HEK293 (cell line): Measurements from ENCODE around the gene SSBP2.

ENCODE experiments used
- CTCF ChIA-PET: fragments of 350-600 bp; formaldehyde crosslinking; extraction: SDS; loops from one replicate; lab custom pipeline; 2021; ENCODE audit warnings: antibody characterized with exemption; lab: Yijun Ruan, JAX
- POLR2A ChIA-PET: fragments of 300-600 bp; formaldehyde crosslinking; extraction: SDS; loops from one replicate; lab custom pipeline; 2020; ENCODE audit warnings: antibody characterized with exemption, inconsistent platforms; lab: Yijun Ruan, JAX
- H3K27ac ChIP-seq: fragments of 200-500 bp; sonication (Bioruptor generic); 2 replicates; pipeline ENCODE4 v1.5.1; 2014; ENCODE audit warnings: low read depth, low read length, control low read depth, inconsistent platforms; ENCODE audit errors: extremely low read depth
- H3K36me3 ChIP-seq, 2 experiments: fragments of 200-500 bp in 1 of 2; sonication (Bioruptor generic) in 1 of 2; 1 replicate in 1 of 2; 2 replicates in 1 of 2; pipeline ENCODE4 v1.5.1; 2014 to 2017; ENCODE audit warnings: inconsistent platforms in 2 of 2, low read length in 2 of 2; ENCODE audit not compliant: control insufficient read depth in 2 of 2, insufficient read depth in 1 of 2
- H3K4me1 ChIP-seq: fragments of 200-500 bp; sonication (Bioruptor generic); 2 replicates; pipeline ENCODE4 v1.5.1; 2014; ENCODE audit warnings: mild to moderate bottlenecking, low read length, inconsistent platforms; ENCODE audit not compliant: control insufficient read depth, insufficient read depth
- H3K4me3 ChIP-seq: 2 replicates; pipeline ENCODE4 v1.5.1; 2011; ENCODE audit warnings: low read depth, mild to moderate bottlenecking, control low read depth, low read length, moderate library complexity
- H3K9me3 ChIP-seq: fragments of 200-500 bp; sonication (Bioruptor generic); 2 replicates; pipeline ENCODE4 v1.5.1; 2014; ENCODE audit warnings: low read depth, low read length, inconsistent platforms; ENCODE audit not compliant: control insufficient read depth, insufficient read depth
- GLI2 ChIP-seq: fragments of 450-650 bp; formaldehyde crosslinking; IDR thresholded peaks from 2 replicates; pipeline ENCODE4; 2017; ENCODE audit warnings: missing biosample characterization, missing genetic modification characterization, low read depth, borderline replicate concordance
- IKZF3 ChIP-seq: fragments of 450-650 bp; IDR thresholded peaks from 2 replicates; pipeline ENCODE4 v1.5.0; 2018; ENCODE audit warnings: missing biosample characterization, mild to moderate bottlenecking, missing genetic modification characterization, moderate library complexity
- PRDM4 ChIP-seq: fragments of 450-650 bp; formaldehyde crosslinking; IDR thresholded peaks from 2 replicates; pipeline ENCODE4 v1.5.1; 2017; ENCODE audit warnings: missing biosample characterization, missing genetic modification characterization
- SP3 ChIP-seq: fragments of 450-650 bp; formaldehyde crosslinking; IDR thresholded peaks from 2 replicates; pipeline ENCODE4 v1.5.1; 2016; ENCODE audit warnings: missing biosample characterization, missing genetic modification characterization
- TCF7L2 ChIP-seq: IDR thresholded peaks from 2 replicates; pipeline ENCODE4 v1.6.1; 2011; ENCODE audit warnings: low read depth, mild to moderate bottlenecking, inconsistent platforms, low read length, moderate library complexity, borderline replicate concordance
- ZBTB11 ChIP-seq: fragments of 450-650 bp; formaldehyde crosslinking; conservative IDR thresholded peaks from 2 replicates; pipeline ENCODE4 v1.5.1; 2016; ENCODE audit warnings: low read depth, missing biosample characterization, missing genetic modification characterization
- ZBTB26 ChIP-seq: fragments of 450-650 bp; formaldehyde crosslinking; optimal IDR thresholded peaks from 2 replicates; pipeline ENCODE3; 2016; ENCODE audit warnings: missing biosample characterization, mild to moderate bottlenecking, missing genetic modification characterization
- ZFP41 ChIP-seq: fragments of 450-650 bp; formaldehyde crosslinking; IDR thresholded peaks from 2 replicates; pipeline ENCODE4 v1.5.1; 2016; ENCODE audit warnings: missing biosample characterization, missing genetic modification characterization, borderline replicate concordance
- ZNF138 ChIP-seq: fragments of 450-650 bp; formaldehyde crosslinking; IDR thresholded peaks from 2 replicates; pipeline ENCODE4 v1.5.1; 2016; ENCODE audit warnings: missing biosample characterization, missing genetic modification characterization, borderline replicate concordance
- ZNF169 ChIP-seq: fragments of 450-650 bp; formaldehyde crosslinking; IDR thresholded peaks from 2 replicates; pipeline ENCODE4 v1.5.1; 2016; ENCODE audit warnings: missing biosample characterization, missing genetic modification characterization
- ZNF19 ChIP-seq: fragments of 450-650 bp; formaldehyde crosslinking; IDR thresholded peaks from 2 replicates; pipeline ENCODE4; 2016; ENCODE audit warnings: missing biosample characterization, missing genetic modification characterization, low read depth
- ZNF24 ChIP-seq: fragments of 450-650 bp; formaldehyde crosslinking; IDR thresholded peaks from 2 replicates; pipeline ENCODE4 v1.5.1; 2016; ENCODE audit warnings: missing biosample characterization, missing genetic modification characterization
- ZNF248 ChIP-seq: fragments of 450-650 bp; formaldehyde crosslinking; IDR thresholded peaks from 2 replicates; pipeline ENCODE4 v1.5.1; 2017; ENCODE audit warnings: missing biosample characterization, missing genetic modification characterization
- ZNF350 ChIP-seq: fragments of 450-650 bp; formaldehyde crosslinking; IDR thresholded peaks from 2 replicates; pipeline ENCODE4 v1.5.0; 2017; ENCODE audit warnings: missing biosample characterization, mild to moderate bottlenecking, missing genetic modification characterization
- ZNF398 ChIP-seq: fragments of 450-650 bp; formaldehyde crosslinking; IDR thresholded peaks from 2 replicates; pipeline ENCODE4 v1.5.1; 2017; ENCODE audit warnings: missing biosample characterization, missing genetic modification characterization
- ZNF510 ChIP-seq: fragments of 450-650 bp; formaldehyde crosslinking; IDR thresholded peaks from 2 replicates; pipeline ENCODE4 v1.5.1; 2018; ENCODE audit warnings: mild to moderate bottlenecking, missing genetic modification characterization, missing biosample characterization; ENCODE audit not compliant: insufficient replicate concordance
- ZNF558 ChIP-seq: fragments of 450-650 bp; formaldehyde crosslinking; IDR thresholded peaks from 2 replicates; pipeline ENCODE4 v1.5.1; 2016; ENCODE audit warnings: missing biosample characterization, missing genetic modification characterization

Gene SSBP2

GRCh38 chr5:81761270-81761669 is 10.4 kb upstream of the SSBP2 start:
- POLR2A ChIA-PET = interaction anchor here (0.6 kb wide), 1 partner anchor 1645 kb away, joined by 4 read pairs; no protein-coding TSS in a partner anchor
- no peaks in the 10 kb centered on the region for H3K4me1 ChIP-seq
- TF ChIP-seq SP3 (tag by site-specific recombination) (no peak), TCF7L2 (no peak), ZNF510 (tag by site-specific recombination) (no peak), ZNF350 (tag by site-specific recombination) (no peak), GLI2 (tag by site-specific recombination) (no peak), IKZF3 (tag by site-specific recombination) (no peak), ZNF19 (tag by site-specific recombination) (no peak), ZNF248 (tag by site-specific recombination) (no peak), ZNF138 (tag by site-specific recombination) (no peak), ZFP41 (no peak), ZBTB11 (tag by site-specific recombination) (no peak), ZNF24 (tag by site-specific recombination) (no peak), ZNF169 (tag by site-specific recombination) (no peak), ZNF398 (tag by site-specific recombination) (no peak), ZNF558 (tag by site-specific recombination) (no peak), ZBTB26 (no peak), PRDM4 (tag by site-specific recombination) (no peak)
- CTCF ChIA-PET = interaction anchor here (0.6 to 1.7 kb wide), 3 partner anchors 43 to 90 kb away, joined by 3 to 5 read pairs (median 3); no protein-coding TSS in a partner anchor
- no peaks in the 10 kb centered on the region for H3K36me3 ChIP-seq
- H3K4me3 ChIP-seq = no peak overlapping the region
- no peaks in the 10 kb centered on the region for H3K9me3 ChIP-seq
- no peak overlapping the region for H3K27ac ChIP-seq
